COLO668 (cell line): ENCODE measurements around the gene TBL1Y.
"Not testable (repeated sequence)": the region's sequence is repeated elsewhere in the genome, so short reads cannot be mapped to it uniquely, and the experiment has no call there.

ENCODE experiments used
- DNase-seq: peaks from one replicate; lab custom pipeline; 2025; ENCODE audit not compliant: unreplicated experiment; lab: John Stamatoyannopoulos, UW

Gene TBL1Y

GRCh38 chrY:6910372-6911252 is at the start of gene TBL1Y:
TBL1Y (plus strand) TSS chrY:6910697; CDS start chrY:7025085, 114,388 bp downstream.
- no peak for DNase-seq

GRCh38 chrY:6894496-6894895 is 16.0 kb upstream of the TBL1Y start:
- DNase-seq: no peak

- no peak for DNase-seq
Observed at GRCh38 chrY:6895236-6895635, 15.3 kb upstream of the TBL1Y start.

- not testable (repeated sequence) for DNase-seq
Observed at GRCh38 chrY:6902116-6902515, 8.4 kb upstream of the TBL1Y start.

GRCh38 chrY:6907591-6907990 is 2.9 kb upstream of the TBL1Y start:
- no peak for DNase-seq

- not testable (repeated sequence) for DNase-seq
Observed at GRCh38 chrY:6908021-6908420, 2.5 kb upstream of the TBL1Y start.

GRCh38 chrY:6909118-6909521 is 1.4 kb upstream of the TBL1Y start:
- DNase-seq: no peak

- no peak for DNase-seq
Observed at GRCh38 chrY:6909856-6910255, 641 bp upstream of the TBL1Y start.

GRCh38 chrY:6911253-6911881 is 870 bp downstream of the TBL1Y start, which contains the start of gene AMELY:
AMELY (minus strand) TSS chrY:6911752; CDS start chrY:6872608, 39,144 bp downstream.
- no peak for DNase-seq

- no peak for DNase-seq
Observed at GRCh38 chrY:6913362-6913761, 2.9 kb downstream of the TBL1Y start.

- DNase-seq: no peak
Observed at GRCh38 chrY:6921061-6921460, 10.6 kb downstream of the TBL1Y start.

GRCh38 chrY:6928265-6928664 is 17.8 kb downstream of the TBL1Y start:
- no peak for DNase-seq

GRCh38 chrY:6929237-6929636 is 18.7 kb downstream of the TBL1Y start:
- DNase-seq: no peak

GRCh38 chrY:6931779-6932396 is 21.4 kb downstream of the TBL1Y start:
- DNase-seq: no peak

GRCh38 chrY:6935497-6935896 is 25.0 kb downstream of the TBL1Y start:
- DNase-seq: no peak

- no peak for DNase-seq
Observed at GRCh38 chrY:6947695-6948094, 37.2 kb downstream of the TBL1Y start.

GRCh38 chrY:6948378-6948777 is 37.9 kb downstream of the TBL1Y start:
- DNase-seq: no peak

- no peak for DNase-seq
Observed at GRCh38 chrY:6949947-6950346, 39.5 kb downstream of the TBL1Y start.

- DNase-seq: no peak
Observed at GRCh38 chrY:6964732-6965131, 54.2 kb downstream of the TBL1Y start.

GRCh38 chrY:6966521-6966920 is 56.0 kb downstream of the TBL1Y start:
- DNase-seq: no peak

- no peak for DNase-seq
Observed at GRCh38 chrY:6967736-6968135, 57.2 kb downstream of the TBL1Y start.

GRCh38 chrY:6968191-6968590 is 57.7 kb downstream of the TBL1Y start:
- DNase-seq: no peak
